SH-SY5Y (cell line): ENCODE data around the gene HARBI1.

ENCODE experiments used
- GATA2 ChIP-seq: IDR thresholded peaks from 2 replicates; pipeline ENCODE4 v1.6.1; 2011; ENCODE audit warnings: mild to moderate bottlenecking, low read depth, low read length
- GATA3 ChIP-seq: IDR thresholded peaks from 2 replicates; pipeline ENCODE4 v1.6.1; 2011; ENCODE audit warnings: low read depth, mild to moderate bottlenecking, low read length, moderate library complexity

GRCh38 chr11:46588131-46588530 lies 28.9 kb downstream of the HARBI1 start:
- TF ChIP-seq GATA2 (no peak), GATA3 (no peak)
